Muscle of arm (tissue), 14 donors: ENCODE results near the gene LIPT2. TPM values are rescaled to one million over a fixed set of nuclear protein-coding genes. Genes with fewer than 3 reads are reported as not detected.
"Not testable (repeated sequence)": the region's sequence is repeated elsewhere in the genome, so short reads cannot be mapped to it uniquely, and the experiment has no call there.

Experiments
- DNase-seq: peaks from one replicate; pipeline ENCODE4 v3.0.0-alpha.2; 2013
- long read RNA-seq, 11 donors: transcript quantifications; one replicate each; lab custom pipeline, GENCODE V29; 2026
- polyA plus RNA-seq, 12 donors: library from polyadenylated mRNA; unstranded; fragments of 120-200 nt; gene quantifications; one replicate each; pipeline ENCODE4 v1.2.1, GENCODE V29; 2013; ENCODE audit not compliant: insufficient read length in 12 of 12

LIPT2 gene
- polyA plus RNA-seq = 10 to 100 TPM in 1 of 12 donors, 1 to 10 TPM in 10, not detected in 1; 2.0 to 14.8 (median 2.7) TPM
- long read RNA-seq, donor 1, partial matches to known transcripts = 0 of 2 reads
- long read RNA-seq, donor 1, other reads (novel, unspliced or antisense) = 0 of 2 reads
- long read RNA-seq, donor 2, partial matches to known transcripts = 0 of 3 reads
- long read RNA-seq, donor 2, other reads (novel, unspliced or antisense) = 0 of 3 reads
- long read RNA-seq, donor 3, partial matches to known transcripts = 0 of 1 reads
- long read RNA-seq, donor 3, other reads (novel, unspliced or antisense) = 0 of 1 reads
- long read RNA-seq, donor 4 = 0 reads
- long read RNA-seq, donor 5 = 0 reads
- long read RNA-seq, donor 6, partial matches to known transcripts = 0 of 3 reads
- long read RNA-seq, donor 6, other reads (novel, unspliced or antisense) = 0 of 3 reads
- long read RNA-seq, donor 7 = 0 reads
- long read RNA-seq, donor 8, partial matches to known transcripts = 0 of 1 reads
- long read RNA-seq, donor 8, other reads (novel, unspliced or antisense) = 0 of 1 reads
- long read RNA-seq, donor 9 = 0 reads
- long read RNA-seq, donor 10, partial matches to known transcripts = 0 of 2 reads
- long read RNA-seq, donor 10, other reads (novel, unspliced or antisense) = 0 of 2 reads
- long read RNA-seq, donor 11, partial matches to known transcripts = 0 of 2 reads
- long read RNA-seq, donor 11, other reads (novel, unspliced or antisense) = 0 of 2 reads

DNA sequence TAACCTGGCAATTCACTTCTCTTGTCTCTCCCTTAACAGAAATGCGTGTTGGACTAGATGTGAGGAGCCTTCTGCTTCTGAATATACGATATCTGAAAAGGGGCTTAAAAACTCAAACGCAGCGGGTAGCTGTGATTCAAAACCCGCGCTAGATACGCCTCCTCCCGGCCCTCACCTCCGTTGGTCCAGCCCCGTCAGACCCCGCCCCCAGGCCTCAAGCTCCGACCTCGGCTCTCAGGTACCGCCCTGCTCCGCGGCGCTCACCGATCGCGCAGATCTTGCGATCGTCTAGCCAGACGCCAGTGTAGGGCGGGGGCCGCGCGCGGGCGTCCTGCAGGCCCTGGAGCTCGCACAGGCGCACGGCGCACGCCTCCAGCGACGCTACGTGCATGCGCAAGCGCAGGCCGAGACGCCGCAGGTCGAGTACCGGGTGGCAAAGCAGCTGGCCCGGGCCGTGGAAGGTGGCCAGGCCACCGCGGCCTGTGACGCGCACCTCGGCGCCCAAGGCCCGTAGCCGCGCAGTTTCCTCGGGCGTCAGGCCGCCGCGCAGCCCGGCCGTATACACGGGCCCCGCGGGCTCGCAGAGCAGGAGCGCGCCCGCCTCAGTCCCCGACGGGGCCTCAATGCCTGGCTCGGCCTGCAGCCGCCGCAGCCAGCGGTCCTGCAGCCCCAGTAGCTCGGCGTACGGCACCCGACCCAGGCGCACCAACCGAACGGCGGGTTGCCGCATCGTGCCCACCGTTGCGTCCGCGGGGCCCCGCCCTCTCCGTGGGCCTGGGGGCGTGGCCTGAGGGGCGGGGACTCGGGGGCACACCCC lies at the start of gene LIPT2:
LIPT2 (minus strand) TSS at position 751 of the 817 bp plus-strand sequence; CDS start at position 730, 21 bp downstream.
- DNase-seq = peak; percentile 96

DNA sequence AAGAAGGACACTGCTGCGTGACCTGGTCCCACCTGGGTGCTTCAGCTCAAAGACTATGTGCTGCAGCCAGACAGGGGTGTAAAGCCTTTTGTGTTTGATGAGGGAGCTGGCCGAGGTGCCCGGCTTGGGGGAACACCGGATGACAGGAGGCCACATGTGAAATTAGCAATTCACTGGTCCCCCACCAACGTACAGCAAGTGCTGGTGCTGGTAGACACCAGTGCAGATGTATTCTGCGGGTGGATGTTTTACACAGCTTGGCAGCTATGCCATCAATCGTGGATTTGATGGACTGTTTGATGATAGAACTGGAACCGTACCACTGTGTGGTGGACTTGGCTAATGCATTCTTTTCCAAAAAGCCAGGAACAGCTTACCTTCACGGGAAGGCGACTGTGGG lies 47.9 kb upstream of the LIPT2 start:
- DNase-seq = no peak

DNA sequence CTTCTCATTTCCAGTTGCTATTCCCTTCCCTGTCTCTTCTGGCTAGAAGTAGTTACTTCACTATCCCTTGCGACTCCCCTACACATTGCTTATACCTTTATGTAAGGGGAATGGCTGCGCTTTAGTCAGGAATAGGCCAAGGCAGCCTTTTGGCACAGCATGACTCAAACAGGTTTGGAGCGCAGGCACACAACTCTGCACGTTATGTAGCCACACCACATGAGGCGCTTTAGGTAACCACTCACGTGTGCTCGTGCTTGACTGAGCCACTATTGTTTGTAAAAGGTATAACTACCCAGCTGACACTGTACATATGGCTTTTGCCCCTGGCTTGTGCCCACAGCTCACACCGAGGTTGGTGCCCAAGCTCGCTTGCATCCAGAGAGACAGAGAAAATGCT lies 46.7 kb upstream of the LIPT2 start:
- no peak for DNase-seq

DNA sequence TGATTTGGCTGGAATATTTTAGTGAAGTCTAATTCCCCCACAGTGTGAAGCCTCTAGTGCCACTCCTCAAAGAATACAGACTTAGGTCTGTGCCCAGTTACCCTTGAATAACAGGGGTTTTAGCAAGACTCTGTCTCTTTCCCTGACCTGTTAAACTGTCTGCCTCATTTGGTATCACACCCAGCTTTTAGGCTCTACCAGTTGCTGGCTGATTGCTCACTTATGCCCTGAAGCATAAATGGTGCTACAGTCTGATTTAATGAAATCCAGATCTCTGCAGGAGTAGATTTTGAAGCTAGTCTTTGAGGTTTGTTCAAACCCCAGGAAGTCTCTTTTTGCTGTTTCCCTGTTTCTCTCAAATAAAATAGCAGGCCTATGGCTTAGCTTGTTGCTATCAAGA lies 45.2 kb upstream of the LIPT2 start:
- no peak for DNase-seq

DNA sequence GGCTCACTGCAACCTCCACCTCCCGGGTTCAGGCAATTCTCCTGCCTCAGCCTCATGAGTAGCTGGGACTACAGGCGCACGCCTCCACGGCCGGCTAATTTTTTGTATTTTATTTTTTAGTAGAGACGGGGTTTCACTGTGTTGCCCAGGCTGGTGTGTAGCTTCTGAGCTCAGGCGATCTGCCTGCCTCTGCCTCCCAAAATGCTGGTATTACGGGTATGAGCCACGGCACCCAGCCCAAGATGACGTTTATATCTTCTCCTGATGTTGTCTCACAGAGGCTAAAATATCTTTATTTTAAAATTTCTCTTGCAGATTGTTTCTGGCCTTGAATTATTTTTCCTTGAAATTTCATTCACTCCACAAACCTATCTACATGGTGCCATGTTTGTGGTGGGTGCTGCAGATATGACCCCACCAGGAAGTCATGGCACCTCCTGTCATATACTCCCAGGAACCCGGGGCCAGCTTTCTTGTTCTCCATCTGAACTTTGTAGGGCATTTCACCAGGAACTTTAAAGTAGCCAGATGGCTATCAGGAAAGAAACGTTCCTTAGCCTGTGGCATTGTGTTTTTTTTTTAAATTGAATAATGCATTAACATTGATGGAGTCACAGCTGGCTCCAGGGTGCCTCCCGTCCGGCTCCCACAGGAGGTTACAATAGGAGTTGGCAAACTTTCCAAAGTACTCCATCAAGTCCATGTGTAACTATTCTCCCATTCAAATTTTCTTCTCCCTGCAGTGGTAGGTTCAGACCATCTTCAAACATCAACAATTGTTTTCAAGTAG lies 42.0 kb upstream of the LIPT2 start:
- DNase-seq = no peak

DNA sequence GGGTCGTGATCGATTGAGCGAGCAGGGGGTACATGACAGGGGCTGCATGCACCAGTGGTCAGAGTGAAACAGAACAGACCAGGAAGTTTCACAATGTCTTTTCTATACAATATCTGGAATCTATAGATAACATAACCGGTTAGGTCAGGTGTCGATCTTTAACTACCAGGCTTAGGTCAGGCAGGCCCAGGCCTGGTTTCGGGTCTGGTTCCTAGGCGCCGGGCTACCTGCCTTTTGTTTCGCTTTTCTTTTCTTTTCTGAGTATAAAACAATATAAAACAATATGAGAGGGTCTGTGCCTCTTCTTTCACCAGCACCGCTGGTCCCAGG lies 41.4 kb upstream of the LIPT2 start:
- not testable (repeated sequence) for DNase-seq

DNA sequence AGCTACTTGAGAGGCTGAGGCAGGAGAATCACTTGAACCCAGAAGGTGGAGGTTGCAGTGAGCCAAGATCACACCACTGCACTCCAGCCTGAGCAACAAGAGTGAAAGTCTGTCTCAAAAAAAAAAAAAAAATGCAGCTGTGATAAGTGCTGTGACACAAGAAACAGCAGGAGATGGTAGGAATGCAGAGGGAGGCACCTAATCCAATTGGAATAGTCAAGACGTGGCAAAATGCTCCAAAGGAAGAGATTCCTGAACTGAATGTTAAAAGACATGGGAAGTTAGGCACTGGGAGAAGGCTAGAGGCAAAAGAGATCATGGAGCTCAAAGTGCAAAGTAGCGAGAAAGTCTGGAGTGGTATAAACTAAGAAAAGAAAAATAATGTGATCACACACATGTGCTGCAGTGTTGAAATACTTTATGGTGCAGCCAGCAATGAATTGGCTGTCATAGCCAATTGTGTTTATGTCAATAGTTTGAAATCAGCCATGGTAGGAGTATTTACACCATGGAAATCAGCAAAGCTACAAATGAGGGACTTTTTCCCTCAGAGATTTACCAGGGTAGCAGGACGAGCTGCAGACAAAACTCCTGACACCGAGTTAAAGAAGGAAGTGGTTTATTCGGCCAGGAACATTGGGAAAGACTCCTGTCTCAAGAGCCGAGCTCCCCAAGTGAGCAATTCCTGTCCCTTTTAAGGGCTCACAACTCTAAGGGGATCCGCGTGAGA lies 40.9 kb upstream of the LIPT2 start:
- DNase-seq = no peak

DNA sequence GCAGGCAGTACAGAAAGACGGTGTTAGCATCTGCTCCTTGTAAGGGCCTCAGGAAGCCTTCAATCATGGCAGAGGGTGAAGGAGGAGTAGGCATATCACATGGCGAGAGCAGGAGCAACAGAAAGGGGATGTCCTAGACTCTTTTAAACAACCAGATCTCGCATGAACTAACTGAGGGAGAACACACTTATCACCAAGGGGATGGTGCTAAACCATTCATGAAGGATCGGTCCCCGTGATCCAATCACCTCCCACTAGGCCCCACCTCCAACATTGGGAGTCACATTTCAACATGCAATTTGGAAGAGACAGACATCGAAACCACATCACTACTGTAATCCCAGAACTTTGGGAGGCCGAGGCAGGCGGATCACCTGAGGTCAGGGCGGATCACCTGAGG lies 39.9 kb upstream of the LIPT2 start:
- no peak for DNase-seq

DNA sequence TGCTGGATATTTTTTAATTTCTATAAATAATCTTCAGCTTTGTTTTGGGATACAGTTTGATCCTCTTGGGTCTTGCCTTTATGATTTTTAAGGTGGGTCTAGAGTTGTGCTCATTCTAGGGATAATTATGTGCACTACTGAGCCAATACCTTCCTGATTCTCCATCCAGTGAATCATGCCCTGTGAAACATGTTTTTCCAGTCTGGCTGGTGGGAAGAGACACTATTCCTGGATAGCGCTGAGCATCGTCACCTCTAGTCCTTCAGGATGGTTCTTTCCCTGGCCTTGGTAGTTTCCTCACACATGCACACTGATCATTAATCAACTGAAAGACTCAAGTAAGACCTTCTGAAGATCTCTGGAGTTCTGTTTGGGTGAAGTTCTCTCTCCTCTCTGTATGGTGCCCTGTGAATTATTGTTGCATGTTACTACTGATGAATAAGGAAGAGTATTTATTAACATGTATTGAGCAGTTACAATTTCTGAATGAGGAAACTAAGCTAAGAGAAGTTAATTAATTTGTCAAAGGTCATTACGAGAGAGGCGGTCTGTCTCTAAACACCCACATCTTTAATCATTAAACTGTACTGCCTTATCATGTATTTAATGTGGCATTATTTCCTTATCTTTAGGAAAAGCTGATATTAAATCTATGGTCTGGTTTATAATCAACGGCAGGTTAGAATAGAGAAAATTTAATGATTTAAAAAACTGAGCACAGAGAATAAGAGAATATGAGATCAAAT lies 39.1 kb upstream of the LIPT2 start:
- no peak for DNase-seq

DNA sequence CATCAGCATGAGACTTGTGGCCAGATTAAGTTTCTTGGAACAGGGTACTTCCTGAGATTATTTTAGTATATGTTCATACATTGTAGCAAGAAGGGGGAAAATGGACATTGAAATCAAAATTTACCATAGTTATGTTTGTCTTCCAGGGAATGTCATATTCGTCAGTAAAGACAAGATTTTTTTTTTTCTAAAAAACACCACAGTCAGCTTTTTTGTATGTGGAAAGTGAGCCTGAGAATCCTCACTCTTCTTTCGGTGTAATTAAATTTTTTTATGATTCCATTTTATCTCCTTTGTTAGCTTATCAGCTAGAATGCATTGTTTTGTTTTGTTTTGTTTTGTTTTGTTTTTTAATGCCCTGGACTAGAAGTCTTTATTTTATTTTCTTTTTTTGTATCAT lies 31.5 kb upstream of the LIPT2 start:
- no peak for DNase-seq

DNA sequence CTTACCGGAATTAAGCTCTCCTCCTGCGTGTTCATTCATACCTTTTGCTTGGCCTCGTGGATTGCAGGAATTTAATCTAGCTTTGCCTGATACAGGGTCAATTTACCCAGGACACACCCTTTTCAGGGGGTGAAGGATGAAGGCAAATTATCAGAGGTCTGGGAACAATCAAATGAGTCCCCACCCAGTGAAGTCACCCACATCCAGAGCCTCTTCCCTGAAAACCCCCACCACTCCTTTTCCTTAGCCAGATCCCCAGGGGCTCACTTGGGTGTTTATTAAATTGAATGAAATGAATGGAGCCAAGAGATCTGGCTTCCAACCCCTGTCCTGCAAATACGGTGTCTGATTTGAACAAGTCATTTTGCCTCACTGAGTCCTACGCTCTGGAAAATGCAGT lies 31.0 kb upstream of the LIPT2 start:
- no peak for DNase-seq

DNA sequence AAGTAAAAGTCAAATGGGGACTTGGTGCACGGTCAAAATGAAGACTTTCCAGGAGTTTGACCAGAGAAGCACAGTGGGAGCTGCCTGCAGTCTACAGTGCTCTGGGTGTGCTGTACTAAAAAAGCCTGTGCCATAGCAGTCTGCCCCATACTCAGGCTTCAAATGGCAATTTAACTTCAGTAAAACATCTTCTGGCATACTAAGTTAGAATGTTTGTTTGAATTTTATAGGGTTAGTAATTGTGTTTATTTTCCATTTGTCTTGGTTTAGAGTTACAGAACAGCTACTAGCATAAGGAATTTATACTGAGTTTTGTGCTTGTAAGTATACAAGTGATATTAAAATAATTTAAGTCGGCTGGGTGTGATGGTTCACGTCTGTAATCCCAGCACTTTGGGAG lies 29.3 kb upstream of the LIPT2 start:
- no peak for DNase-seq

DNA sequence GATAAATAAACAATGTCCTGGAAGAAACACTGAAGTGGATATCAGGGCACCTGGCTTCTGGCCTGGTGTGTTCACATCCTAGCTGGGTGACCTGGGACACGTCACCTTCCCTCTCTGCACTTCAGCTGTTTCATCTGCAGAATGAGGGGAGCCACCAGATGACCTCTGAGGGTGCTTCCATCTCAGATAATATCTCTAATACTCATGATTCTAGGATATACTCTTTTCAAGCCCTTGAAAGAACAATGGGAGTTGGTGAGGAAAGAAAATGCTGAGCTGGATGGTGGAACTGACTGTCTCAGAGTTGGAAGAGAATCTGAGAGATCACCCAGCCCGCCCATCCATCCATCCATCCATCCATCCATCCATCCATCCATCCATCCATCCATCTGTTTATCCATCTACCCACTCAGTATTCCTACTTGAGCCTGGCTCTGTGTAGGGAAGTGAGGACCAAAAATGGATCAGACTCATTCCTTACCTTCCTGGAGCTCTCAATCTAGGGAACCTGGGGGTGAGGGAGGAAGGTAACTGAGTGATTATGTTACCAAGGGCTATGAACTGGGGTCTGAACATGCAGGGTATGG lies 28.2 kb upstream of the LIPT2 start:
- no peak for DNase-seq

DNA sequence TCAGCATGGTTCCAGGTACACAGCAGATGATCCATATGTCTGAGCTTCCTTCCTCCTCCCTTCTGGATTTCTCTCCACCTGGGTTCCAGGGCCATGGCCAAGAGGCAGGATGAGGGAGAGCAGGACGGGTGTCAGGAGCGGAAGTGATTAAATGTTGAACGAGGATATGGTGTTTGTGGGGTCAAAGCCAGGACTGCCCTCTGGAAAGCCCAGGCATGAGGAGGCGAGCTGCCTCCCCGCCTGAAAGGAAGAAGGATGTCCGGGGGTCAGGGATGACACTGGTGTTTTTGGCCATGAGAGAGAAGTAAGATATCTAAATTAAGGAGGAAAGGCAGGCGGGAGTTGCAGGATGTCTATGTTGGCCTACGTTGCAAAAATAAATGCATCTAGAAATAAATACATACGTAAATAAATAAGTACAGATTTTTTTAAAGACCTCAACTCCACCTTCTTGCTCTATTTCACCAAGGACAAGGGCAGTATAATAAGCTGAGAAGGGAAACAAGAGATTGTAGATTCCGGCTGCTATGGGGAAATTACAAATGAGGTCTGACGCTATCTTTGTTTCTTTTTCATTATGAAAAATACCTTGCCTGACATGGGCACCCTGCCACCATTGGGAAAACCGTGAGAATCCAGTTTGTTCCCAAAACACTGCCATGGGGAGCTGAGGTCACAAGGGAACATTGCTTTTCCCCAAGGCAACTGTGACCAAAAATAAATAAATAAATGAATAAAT lies 27.6 kb upstream of the LIPT2 start:
- no peak for DNase-seq

DNA sequence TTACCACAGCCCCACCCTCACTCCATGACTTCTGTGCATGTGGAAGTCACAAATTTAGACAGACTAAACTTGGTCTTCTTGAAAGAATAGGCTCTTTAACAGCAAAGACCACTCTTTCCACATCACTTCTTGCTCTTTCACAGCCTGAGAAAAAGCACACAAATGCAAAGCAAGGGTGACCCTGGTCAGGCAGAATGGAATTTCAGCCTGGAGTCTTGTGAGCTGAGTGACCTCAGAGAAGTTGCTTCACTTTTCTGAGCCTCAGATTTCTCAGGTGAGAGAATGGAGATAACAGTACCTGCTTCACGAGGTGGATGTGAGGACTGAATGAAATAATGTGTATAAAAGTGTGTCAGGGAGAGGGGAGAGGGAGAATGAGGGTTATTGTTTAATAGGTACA lies 26.8 kb upstream of the LIPT2 start:
- no peak for DNase-seq

DNA sequence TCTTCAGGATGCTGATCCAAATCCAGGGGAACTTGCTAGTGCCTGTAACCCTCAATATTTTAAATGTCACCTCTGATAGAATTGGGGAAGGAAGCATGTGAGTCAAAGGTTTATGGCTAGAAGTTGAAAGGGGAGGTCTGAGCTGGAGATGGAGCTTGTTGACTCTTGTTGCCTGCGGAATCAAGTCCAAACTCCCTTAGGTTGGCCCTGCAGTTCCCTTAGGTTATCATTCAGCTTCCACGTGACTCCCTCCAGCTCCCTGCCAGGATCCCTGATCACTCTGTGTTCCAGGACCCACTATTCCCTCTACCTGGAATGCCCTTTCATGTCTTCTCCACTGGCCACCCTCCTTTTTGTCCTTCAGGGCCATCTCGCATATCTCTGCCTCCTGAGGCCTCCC lies 26.2 kb upstream of the LIPT2 start:
- no peak for DNase-seq

DNA sequence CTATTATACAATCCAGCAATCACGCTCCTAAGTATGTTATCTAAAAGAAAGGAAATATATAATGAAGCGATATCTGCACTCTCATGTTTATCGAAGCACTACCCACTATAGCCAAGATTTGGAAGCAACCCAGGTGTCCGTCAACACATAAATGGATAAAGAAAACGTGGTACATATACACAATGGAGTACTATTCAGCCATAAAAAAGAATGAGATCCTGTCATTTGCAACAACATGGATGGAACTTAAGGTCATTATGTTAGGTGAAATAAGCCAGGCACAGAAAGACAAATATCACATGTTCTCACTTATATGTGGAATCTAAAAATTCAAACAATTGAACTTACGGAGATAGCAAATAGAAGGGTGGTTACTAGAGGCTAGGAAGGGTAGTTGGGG lies 24.1 kb upstream of the LIPT2 start:
- DNase-seq = not testable (repeated sequence)

DNA sequence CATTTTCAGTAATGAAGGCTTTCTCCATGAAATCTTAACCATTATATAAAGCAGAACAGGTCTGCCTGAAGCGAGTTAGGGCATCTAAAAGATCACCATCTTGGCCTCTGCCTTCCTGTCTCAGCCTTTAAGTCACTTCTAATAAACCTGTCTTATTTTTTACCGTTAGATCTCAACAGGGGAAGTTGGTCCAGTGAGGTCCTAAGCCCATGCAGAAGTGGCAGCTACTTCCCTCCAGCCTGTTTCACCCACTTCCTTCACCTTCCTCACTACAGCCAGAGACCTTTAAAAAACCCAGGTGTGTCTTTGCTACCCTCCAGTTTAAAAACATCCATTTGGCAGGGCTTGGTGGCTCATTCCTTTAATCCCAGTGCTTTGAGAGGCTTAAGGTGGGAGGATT lies 14.1 kb upstream of the LIPT2 start:
- no peak for DNase-seq

DNA sequence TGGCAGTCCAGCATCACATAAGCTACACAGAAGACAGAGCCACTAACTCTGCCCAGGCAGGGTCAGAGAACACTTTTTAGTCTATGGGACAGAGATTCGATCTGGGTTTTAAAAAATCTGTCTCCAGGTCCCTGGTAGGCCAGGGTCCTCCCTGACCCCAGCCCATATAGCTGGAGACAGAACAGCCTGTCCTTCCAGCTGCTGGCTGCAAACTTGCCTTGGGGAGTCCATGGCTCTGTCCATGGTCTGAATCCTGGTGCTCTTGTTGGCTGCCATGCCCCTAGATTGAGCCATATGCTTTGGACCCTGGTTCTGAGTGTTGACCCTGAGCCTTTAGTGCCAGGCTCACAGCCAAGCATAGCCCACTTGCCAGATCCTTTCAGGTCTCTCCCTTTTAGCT lies 13.3 kb upstream of the LIPT2 start:
- DNase-seq = no peak
